Liver (tissue), 9 donors: Measurements from ENCODE around the gene ID1. TPM values are rescaled to one million over a fixed set of nuclear protein-coding genes. Genes with fewer than 3 reads are reported as not detected.

Experiments
- DNase-seq: peaks from one replicate; pipeline ENCODE4 v3.0.0-alpha.2; 2017; ENCODE audit warnings: low spot score
- H3K27ac ChIP-seq, 2 donors: one replicate each; pipeline ENCODE4 v1.7.0; 2013; ENCODE audit warnings: inconsistent platforms in 2 of 2, low read length in 2 of 2, control low read depth in 1 of 2, low read depth in 1 of 2, mild to moderate bottlenecking in 1 of 2
- H3K27me3 ChIP-seq, 4 donors: one replicate each; pipeline versions ENCODE4 v1.6.1 to v1.7.0; 2013; ENCODE audit warnings: low read length in 3 of 4, inconsistent platforms in 1 of 4, mild to moderate bottlenecking in 1 of 4, moderate library complexity in 1 of 4; ENCODE audit not compliant: control insufficient read depth in 4 of 4, insufficient read depth in 4 of 4
- H3K36me3 ChIP-seq, 4 donors: one replicate each; pipeline versions ENCODE4 v1.6.1 to v1.7.0; 2013; ENCODE audit warnings: low read length in 3 of 4, mild to moderate bottlenecking in 3 of 4, low read depth in 1 of 4, moderate library complexity in 1 of 4; ENCODE audit not compliant: control insufficient read depth in 4 of 4, insufficient read depth in 3 of 4
- H3K4me1 ChIP-seq, 4 donors: one replicate each; pipeline versions ENCODE4 v1.6.1 to v1.7.0; 2013; ENCODE audit warnings: low read length in 3 of 4, mild to moderate bottlenecking in 3 of 4, moderate library complexity in 1 of 4; ENCODE audit not compliant: control insufficient read depth in 4 of 4, insufficient read depth in 4 of 4
- H3K4me3 ChIP-seq, 3 donors: one replicate each; pipeline versions ENCODE4 v1.6.1 to v1.7.0; 2013; ENCODE audit warnings: low read length in 3 of 3, control low read depth in 1 of 3, low read depth in 1 of 3, mild to moderate bottlenecking in 1 of 3
- H3K9ac ChIP-seq, 2 donors: one replicate each; pipeline ENCODE4 v1.7.0; 2013; ENCODE audit warnings: low read length in 2 of 2, mild to moderate bottlenecking in 2 of 2, moderate library complexity in 2 of 2, control low read depth in 1 of 2, low read depth in 1 of 2
- H3K9me3 ChIP-seq, 4 donors: one replicate each; pipeline versions ENCODE4 v1.6.1 to v1.7.0; 2013; ENCODE audit warnings: low read length in 3 of 4; ENCODE audit not compliant: control insufficient read depth in 4 of 4
- ATF3 ChIP-seq: IDR thresholded peaks from 2 replicates; pipeline ENCODE4 v1.6.1; 2016; ENCODE audit warnings: antibody characterized with exemption
- CTCF ChIP-seq: fragments of 150-350 bp; IDR thresholded peaks from 2 replicates; pipeline ENCODE4 v1.5.1; 2017; ENCODE audit warnings: improper control_type of control experiment, low read depth, low read length; ENCODE audit not compliant: missing input control
- EGR1 ChIP-seq, 2 donors: IDR thresholded peaks; 2 replicates each; pipeline ENCODE4 v1.6.1; 2016 to 2018; ENCODE audit warnings: antibody characterized with exemption in 2 of 2, low read depth in 2 of 2
- FOXA2 ChIP-seq: IDR thresholded peaks from 2 replicates; pipeline ENCODE4 v1.6.1; 2016; ENCODE audit warnings: antibody characterized with exemption
- GABPA ChIP-seq, 2 donors: IDR thresholded peaks in 1 of 2; conservative IDR thresholded peaks in 1 of 2; 2 replicates each; pipeline ENCODE4 v1.6.1; 2016; ENCODE audit warnings: antibody characterized with exemption in 2 of 2, mild to moderate bottlenecking in 1 of 2, moderate library complexity in 1 of 2
- HNF4A ChIP-seq, 2 donors: conservative IDR thresholded peaks; 2 replicates each; pipeline ENCODE4 v1.6.1; 2016; ENCODE audit warnings: antibody characterized with exemption in 2 of 2, mild to moderate bottlenecking in 2 of 2
- HNF4G ChIP-seq: IDR thresholded peaks from 2 replicates; pipeline ENCODE4 v1.6.1; 2016; ENCODE audit warnings: antibody characterized with exemption
- JUND ChIP-seq, 2 donors: IDR thresholded peaks; 2 replicates each; pipeline ENCODE4 v1.6.1; 2016; ENCODE audit warnings: antibody characterized with exemption in 2 of 2
- MAX ChIP-seq: IDR thresholded peaks from 2 replicates; pipeline ENCODE4 v1.6.1; 2016; ENCODE audit warnings: antibody characterized with exemption
- NR2F2 ChIP-seq: IDR thresholded peaks from 2 replicates; pipeline ENCODE4 v1.6.1; 2016; ENCODE audit warnings: antibody characterized with exemption
- RAD21 ChIP-seq, 2 donors: IDR thresholded peaks; 2 replicates each; pipeline ENCODE4 v1.6.1; 2016; ENCODE audit warnings: antibody characterized with exemption in 2 of 2, mild to moderate bottlenecking in 2 of 2
- REST ChIP-seq: IDR thresholded peaks from 2 replicates; pipeline ENCODE4 v1.6.1; 2016; ENCODE audit warnings: antibody characterized with exemption, mild to moderate bottlenecking
- RXRA ChIP-seq, 2 donors: IDR thresholded peaks; 2 replicates each; pipeline ENCODE4 v1.6.1; 2017 to 2018; ENCODE audit warnings: antibody characterized with exemption in 2 of 2, mild to moderate bottlenecking in 1 of 2
- SP1 ChIP-seq: IDR thresholded peaks from 2 replicates; pipeline ENCODE4 v1.6.1; 2018; ENCODE audit warnings: antibody characterized with exemption, mild to moderate bottlenecking
- ZBTB33 ChIP-seq: IDR thresholded peaks from 2 replicates; pipeline ENCODE4 v1.6.1; 2016; ENCODE audit warnings: antibody characterized with exemption
- WGBS: extraction: QIAGEN DNeasy Blood & Tissue Kit; methylation state at CpG from one replicate; pipeline ENCODE4 v1.1.7; 2013; 5-methylcytosine and 5-hydroxymethylcytosine counted together
- polyA plus RNA-seq, 2 donors: library from polyadenylated mRNA; stranded (reverse) in 1 of 2; unstranded in 1 of 2; fragments of 200-250 nt in 1 of 2; fragments of >200 nt in 1 of 2; fragmentation: Nextera tagmentation in 1 of 2; extraction: Ambion mirVana in 1 of 2; gene quantifications; one replicate each; pipeline versions ENCODE4 v1.2.1 to v1.2.3, GENCODE V29; 2013 to 2015
- total RNA-seq, 2 donors: library from RNA; depleted of rRNA; stranded (reverse); fragments of >200 nt; gene quantifications; one replicate each; pipeline ENCODE4 v1.2.3, GENCODE V29; 2014
- donor health status: healthy.
- donor health status: healthy.
- donor health status: healthy.
- donor health status: healthy.
- donor health status: healthy.

Gene ID1
- total and polyA plus RNA-seq, 4 donors, result 33.9 to 117 (median 71.2) TPM

- Histone ChIP-seq H3K4me3 (no peak overlapping the region), H3K9ac (no peak overlapping the region), H3K27ac (no peak overlapping the region), H3K9me3 (no peaks in the 10 kb centered on the region), H3K4me1 (peaks cover 3 to 34% (median 22%) of the 10 kb centered on the region in 4 donors), H3K36me3 (peaks cover 5 to 30% (median 22%) of the 10 kb centered on the region in 4 donors), H3K27me3 (no peaks in the 10 kb centered on the region)
- TF ChIP-seq EGR1 (IDR thresholded peaks at IDR 0.05; ENCODE audit: low read depth in 2 of 2) (no peak), ZBTB33 (no peak), GABPA (IDR thresholded peaks at IDR 0.05 in 1 of 2, conservative IDR thresholded peaks at IDR 0.05 in 1 of 2) (no peak), RXRA (IDR thresholded peaks at IDR 0.05) (no peak), RAD21 (IDR thresholded peaks at IDR 0.05) (no peak), NR2F2 (no peak), HNF4A (conservative IDR thresholded peaks at IDR 0.05) (no peak), FOXA2 (no peak), ATF3 (no peak), MAX (no peak), CTCF (no peak), REST (no peak), JUND (IDR thresholded peaks at IDR 0.05) (no peak), HNF4G (no peak)
- no peak for DNase-seq
- WGBS, result 92% methylated on average over 6 of the region's 6 CpGs
Observed at GRCh38 chr20:31565699-31566318, 39.3 kb upstream of the ID1 start.

GRCh38 chr20:31566319-31566657, 38.8 kb upstream of the ID1 start:
- Histone ChIP-seq H3K36me3 (peaks cover 4 to 30% (median 19%) of the 10 kb centered on the region in 4 donors), H3K27me3 (no peaks in the 10 kb centered on the region), H3K9me3 (no peaks in the 10 kb centered on the region), H3K27ac (no peak overlapping the region), H3K9ac (no peak overlapping the region), H3K4me1 (peaks cover 8 to 34% (median 23%) of the 10 kb centered on the region in 4 donors), H3K4me3 (no peak overlapping the region)
- TF ChIP-seq MAX (no peak), GABPA (IDR thresholded peaks at IDR 0.05 in 1 of 2, conservative IDR thresholded peaks at IDR 0.05 in 1 of 2) (no peak), HNF4G (no peak), SP1 (no peak)
- DNase-seq, result no peak
- WGBS, result 96% methylated on average over 1 of the region's 1 CpG
